HepG2 (cell line): ENCODE data around the gene PCNA. TPM values are rescaled to one million over a fixed set of nuclear protein-coding genes. Genes with fewer than 3 reads are reported as not detected.
A peak's percentile ranks its signal among the peaks of the same experiment; 100 is the strongest.

ENCODE experiments used
- DPF2 ChIP-seq: sonication (generic); formaldehyde crosslinking; IDR thresholded peaks from 2 replicates; pipeline ENCODE4 v1.4.0; 2020; ENCODE audit warnings: mild to moderate bottlenecking, low read depth, missing genetic modification reagents, borderline replicate concordance
- FIP1L1 ChIP-seq: fragments of 200-400 bp; formaldehyde crosslinking; IDR thresholded peaks from 2 replicates; pipeline ENCODE4 v1.6.1; 2018; ENCODE audit warnings: low read depth, mild to moderate bottlenecking, low read length, moderate library complexity, borderline replicate concordance; ENCODE audit not compliant: insufficient read depth
- HNRNPK ChIP-seq: fragments of 200-400 bp; formaldehyde crosslinking; IDR thresholded peaks from 2 replicates; pipeline ENCODE4 v1.6.1; 2018; ENCODE audit warnings: low read length, low read depth, moderate library complexity, mild to moderate bottlenecking; ENCODE audit not compliant: poor library complexity, severe bottlenecking
- POGZ ChIP-seq: sonication (generic); formaldehyde crosslinking; IDR thresholded peaks from 2 replicates; pipeline ENCODE4 v1.4.0; 2020; ENCODE audit warnings: mild to moderate bottlenecking, missing genetic modification reagents
- PTBP1 ChIP-seq: fragments of 200-400 bp; formaldehyde crosslinking; IDR thresholded peaks from 2 replicates; pipeline ENCODE4 v1.6.1; 2018; ENCODE audit warnings: low read length, low read depth; ENCODE audit not compliant: poor library complexity, severe bottlenecking
- RCOR2 ChIP-seq: IDR thresholded peaks from 2 replicates; pipeline ENCODE4 v1.6.1; 2016; ENCODE audit warnings: missing biosample characterization, missing genetic modification reagents
- RFXANK ChIP-seq: IDR thresholded peaks from 2 replicates; pipeline ENCODE4 v1.6.1; 2016
- SMYD3 ChIP-seq: sonication (generic); formaldehyde crosslinking; IDR thresholded peaks from 2 replicates; pipeline ENCODE4 v1.8.1; 2023; ENCODE audit warnings: mild to moderate bottlenecking, missing genetic modification reagents
- SNAPC2 ChIP-seq: sonication (generic); formaldehyde crosslinking; IDR thresholded peaks from 2 replicates; pipeline ENCODE4 v1.8.1; 2022; ENCODE audit warnings: mild to moderate bottlenecking, missing genetic modification reagents
- ZKSCAN5 ChIP-seq: sonication (generic); formaldehyde crosslinking; IDR thresholded peaks from 2 replicates; pipeline ENCODE4 v1.5.1; 2020; ENCODE audit warnings: mild to moderate bottlenecking, missing genetic modification reagents
- ZKSCAN8 ChIP-seq: IDR thresholded peaks from 2 replicates; pipeline ENCODE4 v1.6.1; 2016; ENCODE audit warnings: borderline replicate concordance, missing genetic modification reagents, missing compliant biosample characterization
- ZNF720 ChIP-seq: sonication (generic); formaldehyde crosslinking; IDR thresholded peaks from 2 replicates; pipeline ENCODE4 v1.4.0; 2020; ENCODE audit warnings: missing genetic modification reagents
- ZNF746 ChIP-seq: sonication (generic); formaldehyde crosslinking; IDR thresholded peaks from 2 replicates; pipeline ENCODE4 v1.8.0; 2022; ENCODE audit warnings: mild to moderate bottlenecking, missing genetic modification reagents
- ZNF788 ChIP-seq: sonication (generic); formaldehyde crosslinking; IDR thresholded peaks from 2 replicates; pipeline ENCODE4 v1.5.0; 2020; ENCODE audit warnings: mild to moderate bottlenecking, missing genetic modification reagents, borderline replicate concordance
- polyA plus RNA-seq, 8 experiments: library from polyadenylated mRNA; depleted of rRNA in 3 of 8; stranded (reverse) in 7 of 8; unstranded in 1 of 8; fragments of >200 nt; fragmentation: Illumina TruSeq in 4 of 8; extraction: Trizol in 4 of 8; gene quantifications; 2 replicates each; pipeline versions ENCODE4 v1.2.1 to v1.2.3, GENCODE V29; 2011 to 2016; ENCODE audit warnings: low read depth in 4 of 8, missing spikeins in 1 of 8, mixed read lengths in 1 of 8; ENCODE audit not compliant: insufficient read depth in 1 of 8
- total RNA-seq, 5 experiments: library from RNA; depleted of rRNA; stranded (reverse); fragments of >200 nt; fragmentation: Illumina TruSeq; extraction: Trizol; gene quantifications; 2 replicates each; pipeline ENCODE4 v1.2.3, GENCODE V29; 2016; ENCODE audit warnings: low read depth in 1 of 5
- TF ChIP-seq, protein P1 (sequence below): sonication (generic); formaldehyde crosslinking; IDR thresholded peaks from 2 replicates; pipeline ENCODE4 v1.4.0; 2020; ENCODE audit warnings: mild to moderate bottlenecking, missing genetic modification reagents
- TF ChIP-seq, protein P2 (sequence below): sonication (generic); formaldehyde crosslinking; IDR thresholded peaks from 2 replicates; pipeline ENCODE4 v1.4.0; 2020; ENCODE audit warnings: missing genetic modification reagents, mild to moderate bottlenecking, borderline replicate concordance
- TF ChIP-seq, protein P3 (sequence below): sonication (generic); formaldehyde crosslinking; IDR thresholded peaks from 2 replicates; pipeline ENCODE4 v1.4.0; 2020; ENCODE audit warnings: missing genetic modification reagents, borderline replicate concordance
- TF ChIP-seq, protein P4 (sequence below): sonication (generic); formaldehyde crosslinking; IDR thresholded peaks from 2 replicates; pipeline ENCODE4 v1.5.1; 2020; ENCODE audit warnings: missing genetic modification reagents, mild to moderate bottlenecking, borderline replicate concordance

The PCNA gene
- total and polyA plus RNA-seq, 2 of the 13 experiments (the other 11 are each of a cell fraction or from before 2014, with no cell fraction given): 229 to 655 TPM

DNA sequence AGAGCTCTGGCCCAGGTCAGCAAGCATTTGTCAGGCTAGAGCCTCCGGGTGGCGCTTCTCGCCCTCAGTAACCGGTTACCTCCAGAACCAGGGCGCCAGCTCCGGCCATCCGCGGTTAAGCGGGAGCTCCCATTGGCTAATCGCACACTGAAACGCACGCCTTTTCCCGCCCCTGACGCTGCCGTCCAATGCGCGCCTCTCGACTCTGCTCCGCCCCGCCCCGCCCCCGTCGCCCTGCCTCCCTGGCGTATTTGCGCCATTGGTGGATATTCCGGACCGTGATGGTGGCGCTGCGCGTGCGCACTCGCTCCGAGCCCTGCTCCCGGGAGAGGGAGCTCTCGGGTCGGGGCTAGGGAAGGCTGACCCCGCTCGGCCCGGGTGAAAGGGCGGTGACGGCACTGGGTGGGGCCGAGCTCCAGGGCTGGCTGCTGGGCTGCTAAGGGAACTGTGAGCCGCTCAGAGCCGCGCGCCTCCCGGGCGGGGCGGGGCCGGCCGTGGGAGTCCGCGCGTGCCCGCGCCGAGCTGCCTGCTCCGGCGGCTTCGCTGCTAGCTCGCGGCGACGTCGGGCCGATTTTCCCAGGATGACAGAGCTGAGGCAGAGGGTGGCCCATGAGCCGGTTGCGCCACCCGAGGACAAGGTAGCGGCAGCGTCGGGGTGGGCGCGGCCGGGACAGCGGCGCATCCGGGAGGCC is 6.9 kb upstream of the PCNA start, which contains the start of gene CDS2 (continued):
- no peak for TF ChIP-seq PTBP1
- peak; percentile 84 for TF ChIP-seq RFXANK (CRISPR knock-in tag)
- no peak; the same call in 1 of the 2 replicates for TF ChIP-seq DPF2
- TF ChIP-seq, protein P1, sequence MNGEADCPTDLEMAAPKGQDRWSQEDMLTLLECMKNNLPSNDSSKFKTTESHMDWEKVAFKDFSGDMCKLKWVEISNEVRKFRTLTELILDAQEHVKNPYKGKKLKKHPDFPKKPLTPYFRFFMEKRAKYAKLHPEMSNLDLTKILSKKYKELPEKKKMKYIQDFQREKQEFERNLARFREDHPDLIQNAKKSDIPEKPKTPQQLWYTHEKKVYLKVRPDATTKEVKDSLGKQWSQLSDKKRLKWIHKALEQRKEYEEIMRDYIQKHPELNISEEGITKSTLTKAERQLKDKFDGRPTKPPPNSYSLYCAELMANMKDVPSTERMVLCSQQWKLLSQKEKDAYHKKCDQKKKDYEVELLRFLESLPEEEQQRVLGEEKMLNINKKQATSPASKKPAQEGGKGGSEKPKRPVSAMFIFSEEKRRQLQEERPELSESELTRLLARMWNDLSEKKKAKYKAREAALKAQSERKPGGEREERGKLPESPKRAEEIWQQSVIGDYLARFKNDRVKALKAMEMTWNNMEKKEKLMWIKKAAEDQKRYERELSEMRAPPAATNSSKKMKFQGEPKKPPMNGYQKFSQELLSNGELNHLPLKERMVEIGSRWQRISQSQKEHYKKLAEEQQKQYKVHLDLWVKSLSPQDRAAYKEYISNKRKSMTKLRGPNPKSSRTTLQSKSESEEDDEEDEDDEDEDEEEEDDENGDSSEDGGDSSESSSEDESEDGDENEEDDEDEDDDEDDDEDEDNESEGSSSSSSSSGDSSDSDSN (CRISPR knock-in tag): peak; percentile 96
- TF ChIP-seq, protein P2, sequence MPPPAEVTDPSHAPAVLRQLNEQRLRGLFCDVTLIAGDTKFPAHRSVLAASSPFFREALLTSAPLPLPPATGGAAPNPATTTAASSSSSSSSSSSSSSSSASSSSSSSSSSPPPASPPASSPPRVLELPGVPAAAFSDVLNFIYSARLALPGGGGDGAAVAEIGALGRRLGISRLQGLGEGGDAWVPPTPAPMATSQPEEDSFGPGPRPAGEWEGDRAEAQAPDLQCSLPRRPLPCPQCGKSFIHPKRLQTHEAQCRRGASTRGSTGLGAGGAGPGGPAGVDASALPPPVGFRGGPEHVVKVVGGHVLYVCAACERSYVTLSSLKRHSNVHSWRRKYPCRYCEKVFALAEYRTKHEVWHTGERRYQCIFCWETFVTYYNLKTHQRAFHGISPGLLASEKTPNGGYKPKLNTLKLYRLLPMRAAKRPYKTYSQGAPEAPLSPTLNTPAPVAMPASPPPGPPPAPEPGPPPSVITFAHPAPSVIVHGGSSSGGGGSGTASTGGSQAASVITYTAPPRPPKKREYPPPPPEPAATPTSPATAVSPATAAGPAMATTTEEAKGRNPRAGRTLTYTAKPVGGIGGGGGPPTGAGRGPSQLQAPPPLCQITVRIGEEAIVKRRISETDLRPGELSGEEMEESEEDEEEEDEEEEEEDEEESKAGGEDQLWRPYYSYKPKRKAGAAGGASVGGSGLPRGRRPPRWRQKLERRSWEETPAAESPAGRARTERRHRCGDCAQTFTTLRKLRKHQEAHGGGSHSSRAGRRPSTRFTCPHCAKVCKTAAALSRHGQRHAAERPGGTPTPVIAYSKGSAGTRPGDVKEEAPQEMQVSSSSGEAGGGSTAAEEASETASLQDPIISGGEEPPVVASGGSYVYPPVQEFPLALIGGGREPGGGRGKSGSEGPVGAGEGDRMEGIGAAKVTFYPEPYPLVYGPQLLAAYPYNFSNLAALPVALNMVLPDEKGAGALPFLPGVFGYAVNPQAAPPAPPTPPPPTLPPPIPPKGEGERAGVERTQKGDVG (CRISPR knock-in tag): peak; percentile 74; the same call in 1 of the 2 replicates
- TF ChIP-seq SNAPC2 (CRISPR knock-in tag): peak; percentile 96
- peak; percentile 22 for TF ChIP-seq ZNF788 (CRISPR knock-in tag)
- peak; percentile 99 for TF ChIP-seq SMYD3 (CRISPR knock-in tag)
- TF ChIP-seq ZNF720: no peak
- TF ChIP-seq, protein P3, sequence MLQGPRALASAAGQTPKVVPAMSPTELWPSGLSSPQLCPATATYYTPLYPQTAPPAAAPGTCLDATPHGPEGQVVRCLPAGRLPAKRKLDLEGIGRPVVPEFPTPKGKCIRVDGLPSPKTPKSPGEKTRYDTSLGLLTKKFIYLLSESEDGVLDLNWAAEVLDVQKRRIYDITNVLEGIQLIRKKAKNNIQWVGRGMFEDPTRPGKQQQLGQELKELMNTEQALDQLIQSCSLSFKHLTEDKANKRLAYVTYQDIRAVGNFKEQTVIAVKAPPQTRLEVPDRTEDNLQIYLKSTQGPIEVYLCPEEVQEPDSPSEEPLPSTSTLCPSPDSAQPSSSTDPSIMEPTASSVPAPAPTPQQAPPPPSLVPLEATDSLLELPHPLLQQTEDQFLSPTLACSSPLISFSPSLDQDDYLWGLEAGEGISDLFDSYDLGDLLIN (CRISPR knock-in tag): 0 out of 2 replicates have a peak, but pooled peaks have one; percentile 73
- TF ChIP-seq ZKSCAN8 (CRISPR knock-in tag): peak; percentile 92
- TF ChIP-seq, protein P4, sequence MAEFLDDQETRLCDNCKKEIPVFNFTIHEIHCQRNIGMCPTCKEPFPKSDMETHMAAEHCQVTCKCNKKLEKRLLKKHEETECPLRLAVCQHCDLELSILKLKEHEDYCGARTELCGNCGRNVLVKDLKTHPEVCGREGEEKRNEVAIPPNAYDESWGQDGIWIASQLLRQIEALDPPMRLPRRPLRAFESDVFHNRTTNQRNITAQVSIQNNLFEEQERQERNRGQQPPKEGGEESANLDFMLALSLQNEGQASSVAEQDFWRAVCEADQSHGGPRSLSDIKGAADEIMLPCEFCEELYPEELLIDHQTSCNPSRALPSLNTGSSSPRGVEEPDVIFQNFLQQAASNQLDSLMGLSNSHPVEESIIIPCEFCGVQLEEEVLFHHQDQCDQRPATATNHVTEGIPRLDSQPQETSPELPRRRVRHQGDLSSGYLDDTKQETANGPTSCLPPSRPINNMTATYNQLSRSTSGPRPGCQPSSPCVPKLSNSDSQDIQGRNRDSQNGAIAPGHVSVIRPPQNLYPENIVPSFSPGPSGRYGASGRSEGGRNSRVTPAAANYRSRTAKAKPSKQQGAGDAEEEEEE: no peak
- peak; percentile 98 for TF ChIP-seq POGZ (CRISPR knock-in tag)
- TF ChIP-seq RCOR2 (CRISPR knock-in tag): no peak
- peak; percentile 78 for TF ChIP-seq HNRNPK
- peak; percentile 19; the same call in 1 of the 2 replicates for TF ChIP-seq ZNF746
- no peak for TF ChIP-seq ZKSCAN5 (CRISPR knock-in tag)
- no peak for TF ChIP-seq FIP1L1
